ENCODE data around the gene KREMEN2.

DNA sequence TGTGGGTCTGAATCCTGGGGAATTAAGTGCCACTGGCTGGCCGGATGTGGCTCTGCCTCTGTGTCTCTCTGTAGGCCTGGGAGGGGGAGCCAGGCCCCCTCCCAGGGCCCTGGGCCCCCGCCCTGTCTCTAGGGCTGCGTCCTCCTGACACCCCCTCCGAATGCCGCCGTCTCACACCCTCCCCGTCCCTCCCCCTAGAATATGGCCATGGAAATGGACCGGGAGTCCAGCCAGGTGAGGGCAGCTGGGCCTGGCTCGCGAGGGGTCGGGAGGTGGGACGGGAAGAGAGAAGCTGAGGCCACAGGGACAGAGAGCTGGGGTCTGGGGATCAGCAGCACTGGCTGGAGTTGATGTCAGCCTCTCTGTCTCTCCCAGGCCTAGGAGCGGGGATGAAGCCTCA, 32.2 kb downstream of the KREMEN2 start:
- TF ChIP-seq, protein P1, sequence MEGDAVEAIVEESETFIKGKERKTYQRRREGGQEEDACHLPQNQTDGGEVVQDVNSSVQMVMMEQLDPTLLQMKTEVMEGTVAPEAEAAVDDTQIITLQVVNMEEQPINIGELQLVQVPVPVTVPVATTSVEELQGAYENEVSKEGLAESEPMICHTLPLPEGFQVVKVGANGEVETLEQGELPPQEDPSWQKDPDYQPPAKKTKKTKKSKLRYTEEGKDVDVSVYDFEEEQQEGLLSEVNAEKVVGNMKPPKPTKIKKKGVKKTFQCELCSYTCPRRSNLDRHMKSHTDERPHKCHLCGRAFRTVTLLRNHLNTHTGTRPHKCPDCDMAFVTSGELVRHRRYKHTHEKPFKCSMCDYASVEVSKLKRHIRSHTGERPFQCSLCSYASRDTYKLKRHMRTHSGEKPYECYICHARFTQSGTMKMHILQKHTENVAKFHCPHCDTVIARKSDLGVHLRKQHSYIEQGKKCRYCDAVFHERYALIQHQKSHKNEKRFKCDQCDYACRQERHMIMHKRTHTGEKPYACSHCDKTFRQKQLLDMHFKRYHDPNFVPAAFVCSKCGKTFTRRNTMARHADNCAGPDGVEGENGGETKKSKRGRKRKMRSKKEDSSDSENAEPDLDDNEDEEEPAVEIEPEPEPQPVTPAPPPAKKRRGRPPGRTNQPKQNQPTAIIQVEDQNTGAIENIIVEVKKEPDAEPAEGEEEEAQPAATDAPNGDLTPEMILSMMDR (conservative IDR thresholded peaks at IDR 0.05), result no peak
- TF ChIP-seq EZH2 (IDR thresholded peaks at IDR 0.05; ENCODE audit: low read depth), result no peak

Measured in PC-9 (cell line).